SH-SY5Y (cell line): Measurements from ENCODE around the gene LRP2.

ENCODE experiments used
- GATA2 ChIP-seq: IDR thresholded peaks from 2 replicates; pipeline ENCODE4 v1.6.1; 2011; ENCODE audit warnings: mild to moderate bottlenecking, low read depth, low read length
- GATA3 ChIP-seq: IDR thresholded peaks from 2 replicates; pipeline ENCODE4 v1.6.1; 2011; ENCODE audit warnings: low read depth, mild to moderate bottlenecking, low read length, moderate library complexity

- TF ChIP-seq GATA2 = no peak
- no peak for TF ChIP-seq GATA3
Observed at GRCh38 chr2:169247211-169247610, 115.1 kb downstream of the LRP2 start.
